Left kidney (tissue), 2 donors: ENCODE results near the gene LGALS1. TPM values are rescaled to one million over a fixed set of nuclear protein-coding genes. Genes with fewer than 3 reads are reported as not detected.
"Not testable (repeated sequence)": the region's sequence is repeated elsewhere in the genome, so short reads cannot be mapped to it uniquely, and the experiment has no call there.

ENCODE experiments used
- DNase-seq: peaks from one replicate; pipeline ENCODE4 v3.0.0-alpha.2; 2013
- polyA plus RNA-seq: library from polyadenylated mRNA; unstranded; fragments of 120-200 nt; gene quantifications from one replicate; pipeline ENCODE4 v1.2.1, GENCODE V29; 2013; ENCODE audit not compliant: insufficient read length

LGALS1 gene
- polyA plus RNA-seq, 1 donor = 326 TPM

DNA sequence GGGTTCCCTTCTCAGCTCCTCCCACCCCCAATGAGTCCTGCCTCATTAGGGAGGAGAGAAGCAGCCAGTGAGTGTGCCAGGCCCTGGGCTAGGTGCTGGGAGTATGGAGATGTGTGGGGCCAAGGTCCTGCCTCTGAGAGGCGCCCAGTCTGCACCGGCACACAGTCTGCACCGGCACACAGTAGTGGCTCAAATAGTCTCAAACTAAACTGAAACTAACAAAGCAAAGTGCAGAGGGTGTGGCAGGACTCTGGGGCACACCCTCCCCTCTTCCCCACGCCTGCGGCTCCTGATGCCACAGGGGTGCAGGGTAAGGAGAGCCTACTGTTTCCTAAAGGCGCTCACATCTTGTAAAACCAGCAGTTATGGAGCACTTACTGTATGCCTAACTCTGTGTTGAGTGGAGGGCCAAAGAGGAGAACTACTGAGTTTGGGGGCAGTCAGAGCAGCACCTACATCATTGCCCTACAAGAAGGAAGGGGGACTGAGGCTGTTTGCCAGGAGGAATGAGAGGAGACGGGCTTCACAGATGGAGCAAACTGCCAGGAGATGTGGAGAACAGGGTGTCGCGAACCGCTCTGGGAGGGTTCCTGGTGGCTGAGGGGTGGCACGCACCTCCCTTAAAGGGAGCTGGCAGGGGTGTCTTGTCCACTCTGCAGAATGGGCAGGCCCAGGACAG is 36.9 kb upstream of the LGALS1 start:
- DNase-seq = no peak

DNA sequence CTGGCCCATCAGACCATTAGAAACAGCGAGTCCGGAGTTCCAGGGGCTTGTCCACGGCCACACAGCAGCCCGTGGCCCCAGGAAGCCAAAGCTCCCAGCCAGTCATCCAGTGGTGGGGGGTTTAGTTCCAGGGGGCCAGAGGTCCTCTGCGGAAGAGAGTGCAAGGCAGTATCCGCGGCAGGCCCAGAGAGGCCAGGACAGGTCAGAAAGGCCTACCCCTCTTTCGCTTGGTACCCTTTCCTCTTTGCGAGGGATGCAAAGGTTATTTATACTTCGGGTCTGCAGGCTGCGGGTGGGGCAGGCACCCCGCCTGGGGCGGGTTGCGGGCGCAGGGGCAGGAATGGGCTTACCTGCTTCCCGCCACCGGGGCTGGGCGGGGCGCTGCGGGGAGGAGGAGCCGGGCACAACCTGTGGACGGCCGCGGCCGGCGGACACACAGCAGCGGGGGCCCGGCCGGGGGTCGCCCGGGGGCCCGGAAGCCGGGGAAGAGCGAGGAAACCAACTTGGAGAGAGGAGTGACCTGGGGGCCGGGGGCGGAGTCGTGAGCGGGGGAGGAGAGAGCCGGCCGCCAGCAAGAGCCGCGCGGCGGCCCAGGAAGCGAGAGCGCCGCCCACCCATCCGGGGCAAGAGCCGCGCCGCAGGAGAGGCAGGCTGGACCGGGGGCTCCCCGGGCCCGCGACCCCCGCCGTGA is 36.2 kb upstream of the LGALS1 start, which contains the start of gene SH3BP1:
Gene SH3BP1 (plus strand): TSS at position 600 of the 691 bp plus-strand sequence. CDS start 119 bp downstream, outside the sequence.
- peak; percentile 73 for DNase-seq

DNA sequence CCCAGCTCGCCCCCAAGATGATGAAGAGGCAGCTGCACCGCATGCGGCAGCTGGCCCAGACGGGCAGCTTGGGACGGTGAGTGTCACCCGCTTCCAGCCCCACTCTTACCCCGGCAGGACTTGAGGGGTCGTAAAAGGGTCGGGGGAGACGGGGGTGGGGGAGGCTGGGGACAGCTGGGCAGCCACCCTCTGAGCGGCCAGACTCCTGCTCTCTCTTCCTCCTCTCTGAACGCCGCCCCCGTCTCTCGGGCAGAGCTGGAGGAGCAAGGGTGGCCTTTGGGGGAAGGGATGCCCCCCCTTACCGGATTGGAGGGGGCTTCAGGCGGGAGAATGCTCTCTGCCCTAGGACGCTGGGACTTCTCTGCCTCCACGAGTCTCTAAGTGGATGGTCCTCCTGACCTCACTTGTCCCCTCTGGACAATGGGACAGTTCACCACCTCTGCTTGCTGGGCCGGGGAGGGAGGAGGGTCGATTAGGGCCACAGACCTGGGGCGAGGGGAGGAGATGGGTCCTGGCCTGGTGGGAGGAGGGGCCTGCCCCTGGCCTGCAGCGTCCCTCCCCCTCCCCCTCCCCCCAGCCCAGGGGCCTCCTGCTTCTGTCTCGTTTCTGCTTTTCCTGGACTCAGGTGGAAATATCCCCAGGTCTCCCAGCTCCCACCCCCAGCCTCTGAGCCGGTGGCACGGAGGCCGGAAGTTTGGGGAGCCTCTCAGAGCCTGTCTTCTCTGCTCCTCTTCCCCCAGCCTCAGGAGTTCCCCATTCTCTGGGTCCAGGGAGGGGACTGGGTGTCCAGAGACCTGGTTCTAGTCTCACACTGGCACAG is 35.5 kb upstream of the LGALS1 start:
- no peak for DNase-seq

DNA sequence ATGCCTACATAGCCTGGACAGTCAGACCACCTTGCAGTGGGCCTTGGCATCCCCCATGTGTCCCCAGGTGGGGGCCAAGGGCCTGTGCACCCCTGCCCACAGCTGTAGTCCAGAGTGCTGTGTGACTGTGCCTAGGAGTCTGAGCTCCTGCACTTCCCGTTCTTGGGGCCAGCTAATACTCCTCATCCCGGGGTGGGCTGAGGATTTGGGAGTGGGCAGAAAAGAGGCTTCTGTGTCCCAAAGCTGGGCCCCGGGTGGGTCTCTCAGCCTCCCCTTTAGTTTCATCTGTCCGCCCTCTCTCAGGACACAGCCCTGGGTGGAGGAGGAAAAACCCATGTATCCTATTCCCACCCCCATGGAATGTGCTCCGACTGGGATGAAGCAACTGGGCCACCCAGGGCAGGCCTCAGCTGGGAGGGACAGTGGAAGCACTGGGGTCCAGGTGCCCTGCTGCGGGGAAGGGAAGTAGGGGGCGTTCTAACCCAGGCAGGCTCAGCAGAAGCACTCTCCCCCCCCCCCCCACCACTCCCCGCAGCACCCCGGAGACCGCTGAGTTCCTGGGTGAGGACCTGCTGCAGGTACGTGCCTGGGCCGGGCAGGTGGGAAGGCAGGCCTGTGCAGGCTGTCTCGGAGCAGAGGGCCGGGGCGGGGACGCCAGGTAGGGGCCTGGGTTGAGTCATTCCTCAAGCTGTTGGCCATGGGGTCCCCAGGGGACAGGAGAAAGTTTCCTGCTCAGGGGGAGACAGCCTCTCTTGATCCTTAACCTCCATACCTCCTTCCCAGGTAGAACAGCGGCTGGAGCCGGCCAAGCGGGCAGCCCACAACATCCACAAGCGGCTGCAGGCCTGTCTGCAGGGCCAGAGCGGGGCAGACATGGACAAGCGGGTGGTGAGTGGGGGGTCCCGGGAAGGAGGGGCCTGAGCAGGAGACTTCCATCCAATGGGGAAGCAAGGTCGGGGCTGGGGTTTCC is 34.6 kb upstream of the LGALS1 start:
- DNase-seq = no peak

DNA sequence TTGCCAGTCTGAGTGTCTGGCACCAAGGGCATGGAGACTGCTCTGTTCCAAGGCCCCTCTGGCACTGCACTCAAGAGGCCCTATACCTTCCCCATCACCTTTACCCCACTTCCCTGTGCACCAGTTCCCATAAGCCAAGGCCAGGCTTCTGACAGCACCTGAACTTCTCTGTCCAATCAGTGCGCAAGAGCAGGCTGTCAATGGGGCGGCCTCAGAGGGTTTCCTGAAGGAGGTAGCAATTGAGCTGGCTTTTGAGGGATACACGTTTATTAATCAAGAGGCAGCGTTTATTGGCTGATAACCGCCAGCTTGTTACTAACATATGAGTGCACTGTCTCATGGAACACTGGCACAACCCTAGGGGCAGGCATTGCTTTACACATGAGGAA is 33.9 kb upstream of the LGALS1 start:
- no peak for DNase-seq

DNA sequence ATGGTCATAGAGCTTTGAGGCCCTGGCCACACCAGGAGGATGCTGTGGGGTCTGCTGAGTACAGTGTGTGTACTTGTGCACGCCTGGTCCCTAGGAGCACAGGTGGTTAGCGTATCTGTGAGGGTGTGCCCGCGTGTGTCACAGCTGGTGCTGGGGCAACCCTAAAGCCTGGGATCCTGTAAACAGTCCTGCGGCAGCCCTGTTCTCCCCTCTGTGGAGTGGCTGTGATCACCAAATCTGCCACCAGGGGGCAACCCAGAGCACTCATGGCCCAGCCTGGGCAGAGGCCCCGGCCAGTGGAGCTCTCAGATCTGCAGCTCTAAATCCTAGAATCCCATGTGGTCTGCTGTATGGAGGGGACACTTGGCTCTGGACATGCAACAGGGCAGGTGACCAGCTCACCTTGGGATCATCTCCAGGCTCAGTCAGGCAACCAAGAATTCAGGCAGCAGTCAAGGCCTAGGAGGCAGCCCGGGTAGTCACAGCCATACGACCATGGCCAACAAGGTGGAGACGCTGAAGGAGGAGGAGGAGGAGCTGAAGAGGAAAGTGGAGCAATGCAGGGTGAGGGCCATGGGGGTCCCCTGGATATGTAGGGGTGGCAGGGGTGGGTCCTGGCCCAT is 32.1 kb upstream of the LGALS1 start:
- DNase-seq = peak; percentile 76

DNA sequence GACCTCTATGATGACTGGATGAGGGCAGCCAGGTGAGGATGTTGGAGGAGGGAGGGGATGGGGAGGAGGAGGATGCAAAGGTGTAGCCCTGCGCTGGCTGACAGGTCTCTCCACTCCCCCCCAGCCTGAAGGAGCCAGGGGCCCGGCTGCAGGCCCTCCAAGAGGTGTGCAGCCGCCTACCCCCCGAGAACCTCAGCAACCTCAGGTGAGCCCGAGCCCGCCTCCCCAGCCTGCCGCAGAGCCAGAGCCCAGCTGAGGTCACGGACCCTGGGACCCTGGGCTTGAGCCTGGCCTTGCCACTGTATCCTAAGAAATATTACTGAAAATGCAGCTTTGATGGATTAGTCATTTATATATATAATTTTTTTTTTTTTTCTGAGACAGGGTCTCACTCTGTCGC is 28.1 kb upstream of the LGALS1 start:
- DNase-seq = no peak

DNA sequence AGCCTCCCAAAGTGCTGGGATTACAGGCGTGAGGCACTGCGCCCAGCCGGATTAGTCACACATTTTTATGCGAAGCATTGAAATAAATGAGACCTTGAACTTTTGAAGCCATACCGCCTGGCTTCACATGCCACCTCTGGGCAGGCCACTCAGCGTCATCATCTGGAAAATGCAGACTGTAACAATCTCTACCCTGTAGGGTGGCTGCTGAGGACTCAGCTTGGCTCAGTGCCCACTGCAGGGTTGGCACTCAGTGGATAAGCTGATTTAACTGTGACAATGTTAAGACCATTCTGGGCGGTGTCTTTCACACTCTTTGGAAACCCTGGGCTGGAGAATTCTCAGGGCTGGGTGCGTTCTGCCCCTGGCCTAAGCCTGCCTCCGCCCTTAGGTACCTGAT is 27.5 kb upstream of the LGALS1 start:
- no peak for DNase-seq

DNA sequence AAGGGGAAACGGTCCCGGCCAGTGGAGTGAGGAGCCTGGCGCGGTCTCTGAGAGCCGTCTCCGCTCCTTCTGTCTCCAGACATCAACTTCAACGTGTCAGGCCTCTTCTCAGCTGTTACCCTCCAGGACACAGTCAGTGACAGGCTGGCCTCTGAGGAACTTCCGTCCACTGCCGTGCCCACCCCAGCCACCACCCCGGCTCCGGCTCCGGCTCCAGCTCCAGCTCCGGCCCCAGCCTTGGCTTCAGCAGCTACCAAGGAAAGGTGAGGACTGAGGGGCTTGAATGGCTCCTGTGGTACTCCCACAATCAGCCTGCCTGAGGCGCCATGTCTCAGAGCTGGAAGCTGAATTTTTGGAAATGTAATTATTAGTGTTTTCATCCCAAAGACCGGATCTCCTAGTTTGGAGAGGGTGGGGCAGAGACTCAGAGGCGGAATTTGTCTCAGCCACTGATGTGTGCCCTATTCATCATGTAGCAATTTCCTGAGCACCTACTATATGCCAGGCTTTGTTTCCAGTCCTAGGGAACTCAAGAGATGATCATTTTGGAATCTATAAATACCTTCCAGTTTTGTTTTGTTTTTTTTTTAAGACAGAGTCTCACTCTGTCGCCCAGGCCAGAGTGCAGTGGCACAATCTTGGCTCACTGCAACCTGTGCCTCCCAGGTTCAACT is 24.8 kb upstream of the LGALS1 start:
- no peak for DNase-seq

DNA sequence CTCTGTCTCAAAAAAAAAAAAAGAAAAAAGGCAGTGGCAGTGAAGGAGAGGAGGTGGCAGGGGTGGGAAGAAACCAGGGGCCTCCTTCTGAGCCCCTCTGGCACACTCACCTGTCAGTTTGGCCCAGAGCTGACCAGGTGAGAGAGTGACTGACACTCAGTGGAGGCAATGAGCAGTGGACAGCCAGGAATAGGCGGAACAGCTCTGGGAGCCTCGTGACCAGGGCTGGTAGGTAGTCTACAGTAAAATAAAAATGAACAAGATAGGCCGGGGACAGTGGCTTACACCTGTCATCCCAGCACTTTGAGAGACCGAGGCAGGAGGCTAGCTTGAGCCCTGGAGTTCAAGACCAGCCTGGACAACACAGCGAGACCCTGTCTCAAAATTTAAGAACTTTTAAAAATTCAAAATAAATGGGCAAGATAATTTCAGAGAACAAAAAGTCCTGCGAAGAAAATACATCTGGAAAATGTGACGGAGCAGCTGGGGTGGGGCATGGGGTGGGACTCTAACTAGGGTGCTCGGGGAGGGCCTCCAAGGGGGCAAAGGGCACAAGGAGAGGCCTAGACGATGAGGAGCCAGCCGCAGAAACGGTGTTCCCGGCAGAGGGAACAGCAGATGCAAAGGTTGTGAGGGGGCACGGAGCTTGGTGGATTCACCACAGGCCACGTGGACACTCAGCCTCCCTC is 20.7 kb upstream of the LGALS1 start:
- no peak for DNase-seq

DNA sequence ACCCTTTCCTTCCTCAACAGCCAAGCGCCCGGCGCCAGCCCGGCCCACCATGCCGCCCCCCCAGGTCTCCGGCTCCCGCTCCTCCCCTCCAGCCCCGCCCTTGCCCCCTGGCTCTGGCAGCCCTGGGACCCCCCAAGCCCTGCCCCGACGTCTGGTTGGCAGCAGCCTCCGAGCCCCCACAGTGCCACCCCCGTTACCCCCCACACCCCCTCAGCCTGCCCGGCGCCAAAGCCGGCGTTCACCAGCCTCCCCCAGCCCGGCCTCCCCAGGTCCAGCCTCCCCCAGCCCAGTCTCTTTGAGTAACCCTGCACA is 20.2 kb upstream of the LGALS1 start:
- no peak for DNase-seq

DNA sequence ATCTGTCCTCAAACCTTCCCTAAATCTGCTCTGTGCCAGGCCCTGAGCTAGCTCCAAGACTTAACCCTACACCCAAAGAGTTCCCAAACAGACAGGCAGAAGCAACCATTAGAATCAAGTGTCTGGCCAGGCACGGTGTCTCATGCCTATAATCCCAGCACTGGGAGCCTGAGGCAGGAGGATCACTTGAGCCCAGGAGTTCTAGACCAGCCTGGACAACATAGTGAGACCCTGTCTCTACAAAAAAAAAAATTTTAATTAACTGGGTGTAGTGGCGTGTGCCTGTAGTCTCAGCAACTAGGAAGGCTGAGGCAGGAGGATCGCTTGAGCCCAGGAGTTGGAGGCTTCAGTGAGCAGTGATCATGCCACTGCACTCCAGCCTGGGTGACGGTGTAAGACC is 18.9 kb upstream of the LGALS1 start:
- DNase-seq = not testable (repeated sequence)

DNA sequence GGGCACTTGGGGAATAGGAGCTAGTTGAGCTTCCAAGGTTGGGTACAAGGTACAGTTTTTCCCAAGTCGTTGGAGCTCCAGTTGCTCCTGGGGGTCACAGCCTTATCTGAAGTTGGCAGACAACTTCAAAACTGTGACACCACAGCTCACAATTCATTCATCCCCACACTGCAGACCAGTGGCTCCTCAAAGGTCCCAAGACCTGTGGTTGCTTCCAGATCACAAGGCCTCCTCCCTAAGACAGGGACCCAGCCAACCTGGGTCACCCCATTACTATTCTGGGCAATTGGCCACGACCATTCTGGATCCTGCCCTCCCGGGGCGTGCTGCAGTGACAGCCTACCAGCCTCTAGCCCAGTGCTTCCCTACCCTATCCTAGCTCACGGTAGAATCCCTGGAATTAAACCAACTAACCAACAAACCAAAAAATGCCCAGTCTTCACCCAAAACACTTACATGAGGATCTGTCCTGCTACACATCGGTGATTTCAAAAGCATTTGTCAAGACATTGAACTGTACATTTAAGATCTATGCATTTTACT is 17.8 kb upstream of the LGALS1 start:
- DNase-seq = no peak

DNA sequence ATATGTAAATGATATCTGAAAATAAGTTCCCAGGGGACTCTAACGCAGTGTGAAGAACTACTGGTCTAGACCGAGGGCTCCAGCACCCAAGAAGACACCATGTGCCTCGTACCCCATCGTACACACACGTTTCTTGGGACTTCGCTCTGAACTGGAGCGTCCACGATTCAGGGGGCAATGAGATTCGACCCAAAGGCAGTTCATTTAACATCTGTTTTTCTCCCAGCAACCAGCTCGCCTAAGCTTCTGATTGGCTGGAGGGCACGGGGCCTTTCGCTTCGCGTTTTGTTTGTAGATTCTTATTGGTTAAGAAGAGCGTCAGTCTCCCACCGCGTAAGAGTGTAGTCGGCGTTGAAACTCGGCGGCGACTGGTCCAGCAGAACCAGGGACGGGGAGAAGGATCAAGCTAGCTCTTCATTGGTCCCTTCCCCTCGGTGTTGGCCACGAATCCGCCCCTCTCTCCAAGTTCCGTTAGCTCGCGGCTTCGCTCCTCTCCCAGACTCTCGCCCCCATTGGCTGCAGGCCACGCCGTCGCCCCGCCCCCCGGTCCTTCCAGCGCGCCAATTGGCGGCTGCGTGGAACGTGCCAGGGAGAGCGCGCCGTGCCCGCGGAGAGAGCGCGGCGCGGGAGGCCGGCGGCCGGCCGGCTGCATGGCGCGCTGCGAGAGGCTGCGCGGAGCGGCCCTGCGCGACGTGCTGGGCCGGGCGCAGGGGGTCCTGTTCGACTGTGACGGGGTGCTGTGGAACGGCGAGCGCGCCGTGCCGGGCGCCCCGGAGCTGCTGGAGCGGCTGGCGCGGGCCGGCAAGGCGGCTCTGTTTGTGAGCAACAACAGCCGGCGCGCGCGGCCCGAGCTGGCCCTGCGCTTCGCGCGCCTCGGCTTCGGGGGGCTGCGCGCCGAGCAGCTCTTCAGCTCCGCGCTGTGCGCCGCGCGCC is 17.0 kb upstream of the LGALS1 start, which contains the start of gene PDXP:
Gene PDXP (plus strand): TSS at position 591 of the 933 bp plus-strand sequence. CDS start 60 bp downstream, at position 651.
- peak; percentile 99 for DNase-seq

DNA sequence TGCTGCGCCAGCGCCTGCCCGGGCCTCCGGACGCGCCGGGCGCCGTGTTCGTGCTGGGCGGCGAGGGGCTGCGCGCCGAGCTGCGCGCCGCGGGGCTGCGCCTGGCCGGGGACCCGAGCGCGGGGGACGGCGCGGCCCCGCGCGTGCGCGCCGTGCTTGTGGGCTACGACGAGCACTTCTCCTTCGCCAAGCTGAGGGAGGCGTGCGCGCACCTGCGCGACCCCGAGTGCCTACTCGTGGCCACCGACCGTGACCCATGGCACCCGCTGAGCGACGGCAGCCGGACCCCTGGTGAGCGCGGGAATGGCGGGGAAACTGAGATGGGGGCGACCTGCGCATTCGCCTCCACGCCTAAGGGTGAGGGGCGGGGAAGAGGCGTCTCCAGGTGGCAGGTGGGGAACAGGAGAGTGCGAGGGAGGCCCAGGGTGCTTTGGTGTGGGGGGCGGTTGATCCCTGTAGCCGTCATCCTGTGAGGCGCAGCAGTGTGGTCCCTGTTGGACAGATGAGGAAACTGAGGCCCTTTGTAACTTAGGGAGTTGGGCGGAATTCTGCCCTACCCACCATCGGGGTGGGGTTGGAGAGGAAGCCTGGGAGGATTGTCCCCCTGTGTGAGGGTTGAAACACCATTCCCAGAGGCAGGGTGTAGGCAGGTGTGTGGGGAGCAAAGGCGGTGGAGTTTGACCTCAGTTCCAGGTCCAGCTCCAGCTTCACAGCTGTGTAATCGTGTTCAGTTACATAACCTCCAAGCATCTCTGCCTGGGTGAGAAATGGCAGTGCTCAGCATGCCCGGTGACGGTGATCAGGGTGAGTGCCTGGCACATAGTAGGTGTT is 16.2 kb upstream of the LGALS1 start:
- no peak for DNase-seq

DNA sequence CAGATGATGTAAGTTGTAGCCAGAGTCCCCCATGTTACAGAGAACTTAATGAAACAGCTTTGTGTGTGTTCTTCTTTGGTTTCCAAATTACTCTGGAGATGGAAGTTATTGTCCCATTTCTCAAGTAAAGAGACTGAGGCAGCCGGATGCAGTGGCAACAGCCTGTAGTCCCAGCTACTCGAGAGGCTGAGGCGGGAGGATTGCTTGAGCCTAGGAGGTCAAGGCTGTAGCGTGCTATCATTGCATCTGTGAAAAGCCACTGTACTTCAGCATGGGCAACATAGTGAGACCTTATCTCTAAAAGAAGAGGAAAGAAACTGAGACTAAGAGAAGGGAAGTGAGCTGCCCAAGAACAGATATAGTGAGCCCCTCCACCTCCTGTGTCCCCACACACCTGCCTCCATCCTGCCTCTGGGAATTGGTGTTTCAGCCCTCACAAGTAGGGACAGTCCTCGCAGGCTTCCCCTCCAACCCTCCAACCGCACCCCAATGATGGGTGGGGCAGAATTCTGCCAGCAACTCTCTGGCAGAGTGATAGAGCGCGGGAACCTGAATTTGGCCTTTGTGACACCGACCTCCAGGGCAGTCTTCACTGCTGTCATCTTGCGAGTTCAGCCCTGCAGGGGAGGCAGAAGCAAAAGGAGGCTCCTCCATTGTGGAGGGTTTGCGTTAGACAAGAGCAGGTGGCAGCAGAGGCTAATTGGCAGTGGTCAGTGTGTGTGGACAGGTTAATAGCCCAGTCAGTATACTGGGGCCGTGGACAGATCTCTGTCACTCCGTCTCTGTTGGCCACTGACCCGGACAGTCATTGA is 15.3 kb upstream of the LGALS1 start:
- DNase-seq = no peak

DNA sequence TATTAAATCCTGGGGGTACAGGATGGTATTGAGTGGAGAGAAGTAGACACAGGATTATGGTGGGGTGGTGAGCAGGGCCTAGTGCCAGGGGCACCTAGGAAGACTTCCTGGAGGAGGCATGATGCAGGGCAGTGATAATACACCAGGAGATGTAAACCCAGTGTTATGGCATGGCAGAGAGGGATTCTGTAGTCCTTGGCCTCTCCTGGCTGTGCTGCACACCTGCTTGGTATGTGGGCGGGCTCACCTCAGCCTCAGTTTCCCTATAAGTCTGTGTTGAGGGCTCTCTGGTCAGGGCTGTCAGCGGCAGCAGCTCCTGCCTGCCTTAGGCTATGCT is 14.8 kb upstream of the LGALS1 start:
- no peak for DNase-seq
